ENCODE measurements around the gene CCDC9.

The CCDC9 gene

GRCh38 chr19:47302249-47302648 lies 45.9 kb downstream of the CCDC9 start:
- Histone ChIP-seq H3K36me3 (ENCODE audit: low read depth) (no peaks in the 10 kb centered on the region), H3K9me3 (ENCODE audit: severe bottlenecking) (no peaks in the 10 kb centered on the region), H3K27me3 (ENCODE audit: insufficient read depth, poor library complexity, severe bottlenecking) (no peaks in the 10 kb centered on the region), H3K4me1 (ENCODE audit: insufficient read depth, poor library complexity, severe bottlenecking) (no peaks in the 10 kb centered on the region), H3K27ac (ENCODE audit: poor library complexity, severe bottlenecking) (no peak overlapping the region), H3K4me3 (ENCODE audit: severe bottlenecking) (no peak overlapping the region)
- ATAC-seq (ENCODE audit: low read depth) (no peak), DNase-seq (ENCODE audit: low spot score) (no peak)
- TF ChIP-seq CTCF (IDR thresholded peaks at IDR 0.05; ENCODE audit: poor library complexity, severe bottlenecking): no peak

- Histone ChIP-seq H3K36me3 (ENCODE audit: low read depth) (no peaks in the 10 kb centered on the region), H3K9me3 (ENCODE audit: severe bottlenecking) (no peaks in the 10 kb centered on the region), H3K4me3 (ENCODE audit: severe bottlenecking) (no peak overlapping the region), H3K4me1 (ENCODE audit: insufficient read depth, poor library complexity, severe bottlenecking) (peaks cover 2% of the 10 kb centered on the region), H3K27me3 (ENCODE audit: insufficient read depth, poor library complexity, severe bottlenecking) (no peaks in the 10 kb centered on the region), H3K27ac (ENCODE audit: poor library complexity, severe bottlenecking) (no peak overlapping the region)
- DNase-seq (ENCODE audit: low spot score): no peak
- TF ChIP-seq CTCF (IDR thresholded peaks at IDR 0.05; ENCODE audit: poor library complexity, severe bottlenecking): no peak
- ATAC-seq (ENCODE audit: low read depth): no peak
Observed at GRCh38 chr19:47303966-47304365, 47.6 kb downstream of the CCDC9 start.

GRCh38 chr19:47305309-47305751 lies 49.0 kb downstream of the CCDC9 start:
- DNase-seq (ENCODE audit: low spot score): no peak
- Histone ChIP-seq H3K4me3 (ENCODE audit: severe bottlenecking) (no peak overlapping the region), H3K9me3 (ENCODE audit: severe bottlenecking) (no peaks in the 10 kb centered on the region), H3K27ac (ENCODE audit: poor library complexity, severe bottlenecking) (no peak overlapping the region), H3K27me3 (ENCODE audit: insufficient read depth, poor library complexity, severe bottlenecking) (no peaks in the 10 kb centered on the region), H3K4me1 (ENCODE audit: insufficient read depth, poor library complexity, severe bottlenecking) (peaks cover 3% of the 10 kb centered on the region), H3K36me3 (ENCODE audit: low read depth) (no peaks in the 10 kb centered on the region)
- peak; percentile 67; the same call in 2 of the 3 replicates for ATAC-seq (ENCODE audit: low read depth)
- peak; percentile 96 for TF ChIP-seq CTCF (IDR thresholded peaks at IDR 0.05; ENCODE audit: poor library complexity, severe bottlenecking)

GRCh38 chr19:47306303-47306702 lies 50.0 kb downstream of the CCDC9 start:
- Histone ChIP-seq H3K27me3 (ENCODE audit: insufficient read depth, poor library complexity, severe bottlenecking) (no peaks in the 10 kb centered on the region), H3K4me1 (ENCODE audit: insufficient read depth, poor library complexity, severe bottlenecking) (peaks cover 6% of the 10 kb centered on the region), H3K4me3 (ENCODE audit: severe bottlenecking) (no peak overlapping the region), H3K9me3 (ENCODE audit: severe bottlenecking) (no peaks in the 10 kb centered on the region), H3K36me3 (ENCODE audit: low read depth) (no peaks in the 10 kb centered on the region), H3K27ac (ENCODE audit: poor library complexity, severe bottlenecking) (no peak overlapping the region)
- ATAC-seq (ENCODE audit: low read depth) (no peak), DNase-seq (ENCODE audit: low spot score) (no peak)
- TF ChIP-seq CTCF (IDR thresholded peaks at IDR 0.05; ENCODE audit: poor library complexity, severe bottlenecking): no peak

GRCh38 chr19:47309038-47309437 lies 52.7 kb downstream of the CCDC9 start:
- Histone ChIP-seq H3K27me3 (ENCODE audit: insufficient read depth, poor library complexity, severe bottlenecking) (no peaks in the 10 kb centered on the region), H3K9me3 (ENCODE audit: severe bottlenecking) (no peaks in the 10 kb centered on the region), H3K4me3 (ENCODE audit: severe bottlenecking) (no peak overlapping the region), H3K4me1 (ENCODE audit: insufficient read depth, poor library complexity, severe bottlenecking) (peaks cover 9% of the 10 kb centered on the region), H3K27ac (ENCODE audit: poor library complexity, severe bottlenecking) (no peak overlapping the region), H3K36me3 (ENCODE audit: low read depth) (no peaks in the 10 kb centered on the region)
- DNase-seq (ENCODE audit: low spot score): no peak
- no peak for ATAC-seq (ENCODE audit: low read depth)
- no peak for TF ChIP-seq CTCF (IDR thresholded peaks at IDR 0.05; ENCODE audit: poor library complexity, severe bottlenecking)
